GM12872 (cell line): ENCODE results near the gene PREPL.

Source experiments
- TF ChIP-seq, protein P1 (sequence below): IDR thresholded peaks from 3 replicates; pipeline ENCODE4 v1.5.1; 2011; ENCODE audit warnings: low read depth, mild to moderate bottlenecking, low read length, moderate library complexity; ENCODE audit not compliant: insufficient read depth

Gene PREPL

DNA sequence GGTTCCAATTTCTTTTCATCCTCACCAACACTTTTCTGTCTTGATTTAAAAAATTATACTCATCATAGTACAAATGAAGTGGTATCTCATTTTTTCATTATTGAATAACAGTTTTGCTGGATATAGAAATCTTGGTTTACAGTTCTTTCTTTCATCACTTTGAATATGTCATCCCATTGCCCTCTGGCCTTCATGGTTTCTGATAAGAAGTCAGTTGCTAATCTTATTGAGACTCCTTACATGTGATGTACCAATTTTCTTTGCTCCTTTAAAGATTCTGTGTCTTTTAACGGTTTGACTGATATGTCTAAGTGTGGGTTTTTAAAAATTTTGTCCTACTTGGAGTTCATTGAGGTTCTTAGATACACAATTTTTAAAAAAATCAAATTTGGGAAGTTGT is 51.0 kb downstream of the PREPL start:
- TF ChIP-seq, protein P1, sequence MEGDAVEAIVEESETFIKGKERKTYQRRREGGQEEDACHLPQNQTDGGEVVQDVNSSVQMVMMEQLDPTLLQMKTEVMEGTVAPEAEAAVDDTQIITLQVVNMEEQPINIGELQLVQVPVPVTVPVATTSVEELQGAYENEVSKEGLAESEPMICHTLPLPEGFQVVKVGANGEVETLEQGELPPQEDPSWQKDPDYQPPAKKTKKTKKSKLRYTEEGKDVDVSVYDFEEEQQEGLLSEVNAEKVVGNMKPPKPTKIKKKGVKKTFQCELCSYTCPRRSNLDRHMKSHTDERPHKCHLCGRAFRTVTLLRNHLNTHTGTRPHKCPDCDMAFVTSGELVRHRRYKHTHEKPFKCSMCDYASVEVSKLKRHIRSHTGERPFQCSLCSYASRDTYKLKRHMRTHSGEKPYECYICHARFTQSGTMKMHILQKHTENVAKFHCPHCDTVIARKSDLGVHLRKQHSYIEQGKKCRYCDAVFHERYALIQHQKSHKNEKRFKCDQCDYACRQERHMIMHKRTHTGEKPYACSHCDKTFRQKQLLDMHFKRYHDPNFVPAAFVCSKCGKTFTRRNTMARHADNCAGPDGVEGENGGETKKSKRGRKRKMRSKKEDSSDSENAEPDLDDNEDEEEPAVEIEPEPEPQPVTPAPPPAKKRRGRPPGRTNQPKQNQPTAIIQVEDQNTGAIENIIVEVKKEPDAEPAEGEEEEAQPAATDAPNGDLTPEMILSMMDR = no peak

DNA sequence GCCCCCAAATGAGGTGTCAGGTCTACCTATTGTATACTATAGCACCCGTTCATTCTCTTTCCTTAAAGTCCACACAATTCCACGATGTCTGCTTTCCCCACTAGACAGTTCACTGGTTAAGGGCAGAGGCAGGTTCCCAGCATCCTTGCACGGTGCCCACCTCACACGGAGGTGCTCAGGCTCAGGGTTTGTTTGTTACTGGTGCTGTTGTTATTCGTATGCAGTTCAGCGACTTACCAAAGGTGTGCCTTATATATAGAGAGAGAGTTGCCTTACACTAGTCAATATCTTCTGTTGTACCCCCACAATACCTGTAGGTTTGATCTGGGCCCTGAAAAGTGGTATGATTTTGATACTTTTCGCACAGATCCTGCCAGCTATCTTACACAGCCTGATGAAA is 55.4 kb downstream of the PREPL start:
- TF ChIP-seq, protein P1 = no peak

DNA sequence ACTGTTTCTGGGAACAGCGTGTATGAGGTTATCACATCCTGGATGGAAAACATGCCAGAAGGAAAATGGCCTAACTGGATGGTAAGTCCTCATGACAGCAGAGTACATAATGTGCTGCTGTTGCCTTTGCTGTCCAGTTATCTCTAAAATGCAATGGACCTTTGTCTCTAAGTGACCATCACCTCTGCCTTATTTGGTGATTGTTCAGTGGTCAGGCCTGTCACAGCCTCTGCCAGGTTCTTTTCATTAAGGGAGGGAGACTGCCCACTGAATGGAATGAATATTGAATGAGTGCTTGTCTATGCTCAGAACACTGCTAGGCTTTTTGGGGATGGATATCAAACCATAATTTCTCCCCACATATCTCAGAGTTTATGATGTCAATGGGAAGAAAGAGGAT is 57.0 kb downstream of the PREPL start:
- TF ChIP-seq, protein P1 = no peak

DNA sequence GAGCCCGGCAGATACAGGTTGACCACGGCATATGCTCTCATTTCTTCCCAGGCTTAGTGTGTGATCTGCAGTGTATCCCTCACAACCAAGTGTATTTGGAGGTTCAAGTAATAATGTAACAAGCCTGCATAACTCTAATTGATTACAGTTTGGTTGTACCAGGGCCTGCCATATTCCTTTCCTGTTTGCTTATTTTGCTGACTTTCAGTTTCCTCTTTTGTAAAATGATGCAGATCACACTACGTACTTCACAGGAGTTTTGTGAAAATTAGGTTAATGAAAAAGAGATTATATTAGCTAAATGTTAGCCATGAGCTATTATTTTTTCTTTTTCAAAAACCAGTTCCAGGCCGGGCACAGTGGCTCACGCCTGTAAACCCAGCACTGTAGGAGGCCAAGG is 60.2 kb downstream of the PREPL start:
- TF ChIP-seq, protein P1 = no peak

DNA sequence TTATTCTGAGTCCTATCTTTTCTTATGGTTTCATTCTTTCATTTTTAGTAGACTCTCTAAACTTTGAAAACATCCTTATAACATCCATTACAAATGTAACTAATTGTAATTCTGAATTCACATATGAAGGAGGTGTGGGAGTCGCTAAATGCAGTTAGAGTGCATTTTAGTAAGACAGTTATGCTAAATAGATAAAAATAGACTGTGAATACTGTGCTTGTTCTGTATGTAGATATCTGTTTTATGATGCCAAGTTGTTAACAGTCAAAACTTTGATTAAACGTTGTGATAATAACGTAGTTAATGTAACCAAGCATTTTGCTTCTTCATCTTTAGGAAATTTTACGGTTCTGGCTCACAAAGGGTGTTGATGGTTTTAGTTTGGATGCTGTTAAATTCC is 61.7 kb downstream of the PREPL start:
- TF ChIP-seq, protein P1 = no peak

DNA sequence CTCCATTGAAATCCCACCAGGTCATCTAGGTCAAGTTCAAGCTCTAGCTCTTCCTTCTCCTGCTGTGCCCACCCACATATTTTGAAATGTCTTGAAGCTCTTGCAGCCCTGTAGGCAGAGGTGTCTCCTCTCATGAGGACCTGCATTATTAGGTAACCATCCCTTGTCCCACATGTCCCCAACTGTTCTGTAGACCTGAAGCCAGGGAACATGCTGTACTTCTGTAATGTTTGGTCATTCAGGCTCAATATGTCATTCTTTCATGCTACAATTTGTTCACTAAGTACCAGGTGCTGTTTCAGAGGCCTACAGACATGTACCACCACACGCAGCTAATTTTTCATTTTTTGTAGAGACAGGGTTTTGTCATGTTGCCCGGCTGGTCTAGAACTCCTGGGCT is 63.9 kb downstream of the PREPL start:
- TF ChIP-seq, protein P1 = no peak

DNA sequence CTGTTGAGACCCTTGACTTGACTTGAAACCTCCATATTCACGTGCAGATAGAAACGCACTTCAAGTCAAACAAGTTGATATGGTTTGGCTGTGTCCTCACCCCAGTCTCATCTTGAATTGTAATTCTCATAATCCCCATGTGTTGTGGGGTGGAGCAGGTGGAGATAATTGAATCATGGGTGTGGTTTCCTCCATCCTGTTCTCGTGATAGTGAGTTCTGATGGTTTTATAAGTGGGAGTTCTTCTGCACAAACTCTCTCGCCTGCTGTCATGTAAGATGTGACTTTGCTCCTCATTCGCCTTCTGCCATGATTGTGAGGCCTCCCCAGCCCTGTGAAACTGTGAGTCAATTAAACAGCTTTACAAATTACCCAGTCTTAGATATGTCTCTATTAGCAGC is 64.6 kb downstream of the PREPL start:
- TF ChIP-seq, protein P1 = no peak
